Measurements from ENCODE around the gene CYP2A7.

- no peak for TF ChIP-seq CTCF (IDR thresholded peaks at IDR 0.05)
- no peak for TF ChIP-seq EZH2 (IDR thresholded peaks at IDR 0.05; ENCODE audit: borderline replicate concordance, insufficient read depth, low read depth, low read length, poor library complexity, severe bottlenecking)
These were observed 14.4 kb upstream of the CYP2A7 start for GRCh38 chr19:40896418-40896796.
